ENCODE data around the gene TMC1. TPM values are rescaled to one million over a fixed set of nuclear protein-coding genes. Genes with fewer than 3 reads are reported as not detected.
A peak's percentile ranks its signal among the peaks of the same experiment; 100 is the strongest.

TMC1 gene
- total and polyA plus RNA-seq, 2 of the 8 experiments (the other 6 are each of a cell fraction or from before 2014, with no cell fraction given): 0.95 to 0.98 TPM

GRCh38 chr9:72755836-72756235, 234.4 kb downstream of the TMC1 start:
- no peak overlapping the region for H2BK120ac ChIP-seq (replicated peaks; ENCODE audit: low read depth, low read length)
- no peaks in the 10 kb centered on the region for H3K23me2 ChIP-seq (ENCODE audit: low read depth, low read length)
- FAIRE-seq (peak; percentile 39), DNase-seq (ENCODE audit: low read depth in 1 of 2, low spot score in 2 of 2) (no peak)
- no peak overlapping the region for H3K4me2 ChIP-seq (ENCODE audit: insufficient read depth in 1 of 2, low read depth in 2 of 2, low read length in 2 of 2)
- no peak overlapping the region for H3K14ac ChIP-seq (ENCODE audit: insufficient read length)
- no peaks in the 10 kb centered on the region for H4K20me1 ChIP-seq (replicated peaks in 1 of 2; ENCODE audit: control insufficient read depth in 1 of 2, insufficient read depth in 2 of 2, low read length in 2 of 2)
- no peak overlapping the region for H2BK20ac ChIP-seq (ENCODE audit: low read length)
- no peak overlapping the region for H2AK5ac ChIP-seq (ENCODE audit: low read depth, low read length)
- no peak overlapping the region for H4K8ac ChIP-seq (ENCODE audit: extremely low read depth, insufficient read depth, low read length)
- no peaks in the 10 kb centered on the region for H3K79me2 ChIP-seq (ENCODE audit: control insufficient read depth in 1 of 2, insufficient read depth in 2 of 2, low read length in 2 of 2)
- H3K79me1 ChIP-seq (ENCODE audit: low read depth, low read length): no peaks in the 10 kb centered on the region
- no peak overlapping the region for H3K27ac ChIP-seq (ENCODE audit: low read depth, low read length)
- H4K5ac ChIP-seq (ENCODE audit: insufficient read length, low read depth, low read length): no peak overlapping the region
- H3K27me3 ChIP-seq (replicated peaks in 1 of 4; ENCODE audit: control insufficient read depth in 3 of 4, extremely low read depth in 1 of 4, insufficient read depth in 3 of 4, low read length in 3 of 4): no peaks in the 10 kb centered on the region
- H3K36me3 ChIP-seq (ENCODE audit: control insufficient read depth in 2 of 4, insufficient read depth in 4 of 4, low read length in 3 of 4): no peaks in the 10 kb centered on the region
- no peak overlapping the region for H2BK15ac ChIP-seq (ENCODE audit: low read length)
- H3K4me3 ChIP-seq (ENCODE audit: extremely low read depth in 1 of 4, insufficient read depth in 2 of 4, low read depth in 3 of 4, low read length in 4 of 4): no peak overlapping the region
- H3K18ac ChIP-seq (ENCODE audit: extremely low read depth, low read length): no peak overlapping the region
- no peak overlapping the region for H2BK5ac ChIP-seq (ENCODE audit: low read depth, low read length)
- H2AFZ ChIP-seq (ENCODE audit: low read length): no peak overlapping the region
- no peaks in the 10 kb centered on the region for H3K9me3 ChIP-seq (ENCODE audit: insufficient read depth in 2 of 2, low read depth in 1 of 2, low read length in 1 of 2)
- ChIA-PET POLR2A (ENCODE audit: partially characterized antibody) (no interaction called here), CTCF (ENCODE audit: partially characterized antibody) (interaction anchor here (1.0 kb wide), 1 partner anchor 66 kb away, joined by 4 read pairs; no protein-coding TSS in a partner anchor)
- no peak overlapping the region for H4K91ac ChIP-seq (replicated peaks; ENCODE audit: insufficient read length, low read length)
- H3K4ac ChIP-seq (replicated peaks; ENCODE audit: insufficient read length, low read depth, low read length): no peak overlapping the region
- no peak overlapping the region for H3K56ac ChIP-seq (replicated peaks; ENCODE audit: insufficient read length, low read depth, low read length)
- H3K4me1 ChIP-seq (replicated peaks in 1 of 4; ENCODE audit: control insufficient read depth in 3 of 4, insufficient read depth in 4 of 4, low read length in 3 of 4): no peaks in the 10 kb centered on the region; a peak in 2 of 7 replicates
- no peak overlapping the region for H2BK12ac ChIP-seq (ENCODE audit: low read depth, low read length)
- 84% methylated on average over 2 of the region's 2 CpGs; no CpG with 5 or more reads in 1 of the 2 experiments for WGBS, 2 experiments (ENCODE audit: extremely low coverage in 1 of 2, insufficient coverage in 1 of 2, insufficient read length in 1 of 2, insufficient replicate concordance in 2 of 2, low coverage in 1 of 2, low lambda C conversion rate in 2 of 2, missing lambda C conversion rate in 1 of 2)
- H3K23ac ChIP-seq (ENCODE audit: insufficient read length): no peak overlapping the region
- H3K9ac ChIP-seq (replicated peaks in 1 of 4; ENCODE audit: extremely low read depth in 1 of 4, low read depth in 3 of 4, low read length in 3 of 4): no peak overlapping the region
- TF ChIP-seq JUND (IDR thresholded peaks at IDR 0.05; ENCODE audit: low read length) (no peak), RAD21 (IDR thresholded peaks at IDR 0.05 in 1 of 2, conservative IDR thresholded peaks at IDR 0.05 in 1 of 2; ENCODE audit: low read depth in 2 of 2, low read length in 2 of 2) (no peak), CTBP2 (IDR thresholded peaks at IDR 0.05; ENCODE audit: borderline replicate concordance, insufficient read depth, insufficient read length, low read length) (no peak), SP4 (IDR thresholded peaks at IDR 0.05; ENCODE audit: low read length) (no peak), E2F6 (IDR thresholded peaks at IDR 0.05) (no peak), EZH2 (IDR thresholded peaks at IDR 0.05; ENCODE audit: low read depth, low read length, severe bottlenecking) (no peak), SRF (IDR thresholded peaks at IDR 0.05; ENCODE audit: low read depth, low read length) (no peak), ATF3 (IDR thresholded peaks at IDR 0.05; ENCODE audit: insufficient read depth, low read depth, low read length) (no peak), CTCF (IDR thresholded peaks at IDR 0.05; ENCODE audit: control extremely low read depth in 1 of 3, insufficient read depth in 1 of 3, low read depth in 1 of 3, low read length in 3 of 3) (no peak), SIRT6 (IDR thresholded peaks at IDR 0.05; ENCODE audit: low read length) (no peak)

All from H1 (cell line).